CD1c-positive myeloid dendritic cell (primary cell): ENCODE measurements around the gene RNF113B.

ENCODE experiments used
- DNase-seq: peaks from one replicate; pipeline ENCODE4 v3.0.0-alpha.2; 2016; ENCODE audit errors: extremely low spot score

Gene RNF113B

DNA sequence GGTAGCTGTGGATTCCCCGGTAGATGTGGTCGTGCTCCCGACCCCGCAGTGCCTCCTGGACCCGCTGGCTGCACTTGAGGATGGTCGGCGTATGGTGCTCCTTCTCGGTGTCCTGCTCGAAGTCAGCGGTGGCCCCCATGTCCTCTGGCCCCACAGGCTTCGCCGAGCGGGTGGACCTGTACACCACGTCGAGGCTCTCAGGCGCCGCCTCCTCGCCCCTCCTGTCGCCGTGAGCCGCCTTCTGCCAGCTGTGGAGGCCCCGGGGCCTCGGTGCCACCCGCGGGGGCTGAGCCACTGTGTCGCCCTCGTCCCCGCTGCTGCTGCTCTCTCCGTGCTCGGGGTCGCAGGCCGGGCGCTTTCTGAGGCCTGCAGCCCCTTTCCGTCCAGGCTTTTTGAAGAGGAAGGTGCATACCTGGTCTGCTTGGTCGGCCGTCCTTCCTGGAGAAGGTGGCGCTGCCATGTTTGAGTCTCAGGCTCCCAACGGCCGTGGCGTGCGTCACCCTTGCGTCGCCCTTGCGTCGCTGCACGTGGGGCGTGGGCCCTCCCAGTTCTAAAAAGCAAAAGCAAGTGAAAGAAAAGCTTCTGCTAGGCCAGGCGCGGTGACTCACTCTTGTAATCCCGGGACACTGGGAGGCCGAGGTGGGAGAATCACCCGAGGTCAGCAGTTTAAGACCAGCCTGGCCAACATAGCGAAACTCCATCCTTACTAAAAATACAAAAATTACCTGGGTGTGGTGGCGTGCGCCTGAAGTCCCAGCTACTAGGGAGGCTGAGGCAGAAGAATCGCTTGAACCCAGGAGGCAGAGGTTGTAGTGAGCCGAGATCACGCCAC lies at the start of gene RNF113B:
Gene RNF113B, minus strand, starts transcription at position 493 of the 832 bp plus-strand sequence. Its CDS starts 33 bp downstream, at position 460.
- no peak for DNase-seq

DNA sequence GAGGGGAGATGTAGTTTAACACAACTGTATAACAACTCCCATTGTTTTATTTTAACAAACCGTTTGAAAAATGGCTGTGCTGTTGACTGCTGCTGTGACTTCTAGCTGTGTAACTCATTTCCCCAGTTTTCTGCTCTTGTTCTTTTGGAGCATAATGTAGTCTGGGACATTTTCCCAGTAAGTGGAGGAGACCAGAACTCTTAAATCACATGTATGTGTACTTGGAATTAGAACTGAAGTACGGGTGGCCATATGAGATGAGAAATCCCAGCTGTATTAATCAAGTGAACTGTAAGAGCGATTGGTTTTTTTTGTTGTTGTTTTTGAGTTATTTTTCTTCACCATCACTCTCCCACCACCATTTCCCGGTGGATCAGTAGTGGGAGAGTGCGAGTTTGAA lies 49.4 kb upstream of the RNF113B start:
- no peak for DNase-seq

GRCh38 chr13:98225036-98225940 lies 48.2 kb upstream of the RNF113B start:
- DNase-seq: no peak

DNA sequence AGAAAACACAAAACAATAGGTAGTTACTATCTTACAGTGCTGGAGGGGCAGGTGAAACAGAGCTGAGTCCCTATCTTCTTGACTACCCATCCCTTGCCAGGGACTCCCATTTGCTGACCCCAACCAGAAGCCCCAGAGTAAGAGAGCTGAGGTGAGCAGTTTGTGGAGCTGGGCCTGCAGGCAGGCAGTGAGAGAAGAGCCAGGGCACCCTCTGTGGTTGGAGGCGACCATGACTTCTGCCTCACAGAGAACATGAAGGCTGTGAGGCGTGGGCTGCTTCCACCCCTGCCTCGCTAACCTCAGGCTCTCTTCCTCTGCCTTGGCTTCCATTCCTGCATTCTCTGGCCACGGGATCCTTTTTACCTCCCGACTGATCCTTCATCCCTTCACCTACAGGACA lies 47.5 kb upstream of the RNF113B start:
- DNase-seq: no peak

DNA sequence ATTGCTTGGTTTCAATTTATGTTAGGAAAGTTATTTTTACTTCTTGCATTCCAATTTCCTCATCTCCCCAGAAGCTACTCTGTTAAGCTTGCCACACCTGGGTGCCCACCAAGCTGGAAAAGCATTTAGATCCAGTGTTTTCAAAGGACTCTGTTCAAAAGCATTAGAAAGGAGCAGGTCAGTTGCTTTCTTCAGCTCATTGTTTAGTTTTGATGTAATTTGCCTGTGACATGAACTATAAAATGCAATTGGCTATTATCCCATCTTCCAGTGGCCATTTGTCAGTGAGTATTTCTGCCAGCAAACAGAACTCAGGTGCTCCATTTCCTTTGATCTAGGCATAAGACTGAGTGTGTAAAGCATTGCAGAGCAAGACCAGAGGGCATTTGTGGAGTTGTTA lies 46.7 kb upstream of the RNF113B start:
- DNase-seq: no peak

- no peak for DNase-seq
These were observed 45.7 kb upstream of the RNF113B start for GRCh38 chr13:98222816-98223215.

GRCh38 chr13:98222081-98222554 lies 45.0 kb upstream of the RNF113B start:
- no peak for DNase-seq

GRCh38 chr13:98221234-98221633 lies 44.2 kb upstream of the RNF113B start:
- no peak for DNase-seq

- DNase-seq: no peak
These were observed 43.3 kb upstream of the RNF113B start for GRCh38 chr13:98220271-98220791.

GRCh38 chr13:98219685-98220084 lies 42.6 kb upstream of the RNF113B start:
- no peak for DNase-seq

- no peak for DNase-seq
These were observed 40.5 kb upstream of the RNF113B start for GRCh38 chr13:98217597-98217996.

- no peak for DNase-seq
These were observed 39.7 kb upstream of the RNF113B start for GRCh38 chr13:98216711-98217285.

DNA sequence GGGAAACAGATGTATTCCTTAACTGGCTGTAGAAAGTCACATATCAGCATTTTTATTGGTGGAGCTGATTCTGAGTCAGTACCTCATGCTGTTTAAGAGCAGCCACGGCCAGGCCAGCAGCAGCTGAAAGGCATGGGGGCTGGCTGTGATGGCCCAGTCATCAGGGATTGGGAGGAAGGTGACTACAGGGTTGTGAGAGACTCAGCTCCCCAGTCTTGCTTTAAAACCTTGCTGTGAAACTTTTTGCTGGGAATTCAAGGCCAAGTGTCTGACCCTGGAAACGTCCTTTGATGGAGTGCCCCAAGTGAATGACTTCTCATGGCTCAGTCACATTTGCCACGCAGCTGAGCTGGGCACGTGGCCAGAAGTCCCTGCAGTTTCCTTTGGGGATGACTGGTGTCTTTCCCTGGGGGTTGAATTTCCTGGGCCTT lies 39.1 kb upstream of the RNF113B start:
- no peak for DNase-seq

DNA sequence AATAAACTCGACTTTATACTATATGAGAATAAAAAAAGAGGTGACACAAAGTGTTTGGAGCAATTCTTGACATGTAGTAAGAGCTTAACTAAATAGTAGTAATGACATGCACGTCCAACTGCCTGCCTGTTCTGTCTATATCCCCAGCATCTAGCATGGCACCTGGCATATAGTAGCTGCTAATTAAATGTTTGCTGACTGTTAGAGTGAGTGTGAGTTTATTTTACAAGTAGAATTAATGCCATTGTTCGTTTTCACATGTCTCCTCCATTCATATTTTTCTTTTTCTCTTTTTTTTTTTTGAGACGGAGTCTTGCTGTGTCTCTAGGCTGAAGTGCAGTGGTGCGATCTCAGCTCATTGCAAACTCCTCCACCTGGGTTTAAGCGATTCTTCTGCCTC lies 38.4 kb upstream of the RNF113B start:
- no peak for DNase-seq

DNA sequence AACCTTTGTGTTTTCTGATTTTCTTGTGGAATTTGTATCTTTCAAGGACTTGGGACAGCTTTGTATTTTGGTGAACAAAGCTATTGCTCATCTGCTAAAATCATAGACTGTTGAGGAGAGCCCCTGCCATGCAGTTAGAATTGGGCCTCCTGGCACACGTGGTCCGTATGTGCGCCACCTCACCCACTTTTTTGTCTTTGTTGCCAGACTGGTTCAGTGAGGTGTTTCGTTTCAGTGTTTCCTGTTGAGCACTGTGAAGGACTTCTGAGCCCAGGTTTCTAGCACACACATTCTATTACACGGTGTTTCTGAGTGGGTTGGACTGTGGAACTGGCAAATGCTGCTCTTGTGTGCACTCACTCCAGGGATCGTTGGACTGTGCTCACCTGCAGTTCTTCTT lies 37.6 kb upstream of the RNF113B start:
- no peak for DNase-seq

DNA sequence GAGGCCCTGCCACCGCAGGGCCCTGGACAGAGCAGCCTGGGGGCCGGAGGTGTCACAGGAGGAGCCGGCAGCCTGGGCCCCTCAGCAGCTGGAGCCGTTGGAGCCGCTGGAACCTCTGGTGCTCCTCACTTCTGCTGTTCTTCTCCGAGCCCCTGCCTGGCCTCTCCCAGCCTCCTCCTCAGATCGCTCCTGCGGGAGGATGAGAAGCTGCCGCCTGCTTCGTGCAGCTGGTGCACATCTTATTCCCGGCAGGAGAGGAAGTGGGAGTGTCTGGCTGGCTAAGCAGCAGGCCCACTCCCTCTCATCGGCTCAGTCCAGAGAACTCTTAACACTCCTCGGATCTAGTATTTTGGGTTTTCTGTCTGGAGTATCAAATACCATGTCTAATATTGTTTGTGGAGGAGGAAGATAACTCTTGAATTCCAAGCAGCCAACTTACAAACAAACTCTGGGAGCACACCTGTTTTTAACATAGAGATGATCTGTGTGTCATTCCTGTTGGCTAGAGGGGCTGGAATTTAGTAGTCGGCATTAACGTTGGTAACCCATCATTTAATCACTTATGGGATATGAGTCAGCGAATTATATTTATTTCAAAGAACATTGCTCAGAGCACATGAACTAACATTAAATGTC lies 37.1 kb upstream of the RNF113B start:
- no peak for DNase-seq

GRCh38 chr13:98213354-98213753 lies 36.3 kb upstream of the RNF113B start:
- DNase-seq: no peak

- no peak for DNase-seq
These were observed 35.7 kb upstream of the RNF113B start for GRCh38 chr13:98212763-98213162.

DNA sequence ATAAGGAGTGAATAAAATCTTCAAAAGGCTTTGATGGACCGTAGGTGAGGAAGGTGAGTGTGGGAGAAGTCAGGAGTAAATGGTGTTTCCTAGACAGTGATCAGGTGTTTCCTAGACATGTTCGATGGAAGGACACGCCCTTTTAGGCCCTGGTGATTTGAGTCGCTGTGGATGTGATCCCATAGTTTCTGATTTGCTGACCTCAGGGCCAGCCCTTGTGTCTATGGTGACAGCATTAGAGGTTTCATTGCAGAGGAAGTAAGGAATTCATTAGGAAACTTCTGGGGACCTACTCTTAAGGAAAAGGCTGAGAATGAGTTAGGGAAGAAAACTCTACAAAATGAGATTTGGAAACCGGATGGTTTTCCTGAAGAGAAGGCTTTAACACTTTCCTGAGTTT lies 31.5 kb upstream of the RNF113B start:
- no peak for DNase-seq

DNA sequence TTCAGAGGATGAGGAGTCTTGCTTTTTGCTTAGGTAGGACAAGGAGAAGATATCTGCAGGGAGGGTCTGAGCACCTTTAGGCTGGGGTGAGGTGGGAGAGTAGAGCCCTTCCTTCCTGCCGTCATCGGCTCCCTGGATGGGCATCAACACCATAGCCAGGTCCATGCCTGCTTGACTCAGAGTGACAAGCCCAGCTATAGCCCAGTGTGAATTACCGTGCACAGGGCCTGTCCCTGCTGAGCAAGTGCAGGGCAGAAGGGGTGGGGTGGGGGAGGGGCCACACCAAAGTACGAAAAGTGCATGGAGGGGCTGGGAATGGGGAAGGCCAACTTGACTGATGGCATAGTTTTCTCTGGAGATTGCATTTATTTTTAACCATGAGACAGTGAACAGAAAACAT lies 30.3 kb upstream of the RNF113B start:
- DNase-seq: no peak

DNA sequence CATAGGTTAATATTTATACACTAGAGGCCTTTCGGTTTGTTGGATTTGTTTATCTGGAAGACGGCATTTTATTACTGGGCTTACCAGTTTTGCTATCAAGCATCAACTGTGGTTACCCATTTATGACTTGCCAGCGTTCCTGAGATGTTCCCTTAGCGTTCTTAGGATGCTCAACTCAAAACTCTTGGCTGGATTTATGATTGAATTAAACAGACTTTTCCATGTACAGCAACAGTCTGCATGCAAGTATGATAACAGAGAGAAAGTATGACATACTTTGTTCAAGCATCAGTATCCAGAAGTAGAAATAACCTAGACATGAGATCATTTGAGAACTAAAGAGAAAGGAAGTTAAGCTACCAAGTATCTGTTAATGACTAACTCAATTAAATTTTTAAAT lies 29.9 kb upstream of the RNF113B start:
- no peak for DNase-seq

DNA sequence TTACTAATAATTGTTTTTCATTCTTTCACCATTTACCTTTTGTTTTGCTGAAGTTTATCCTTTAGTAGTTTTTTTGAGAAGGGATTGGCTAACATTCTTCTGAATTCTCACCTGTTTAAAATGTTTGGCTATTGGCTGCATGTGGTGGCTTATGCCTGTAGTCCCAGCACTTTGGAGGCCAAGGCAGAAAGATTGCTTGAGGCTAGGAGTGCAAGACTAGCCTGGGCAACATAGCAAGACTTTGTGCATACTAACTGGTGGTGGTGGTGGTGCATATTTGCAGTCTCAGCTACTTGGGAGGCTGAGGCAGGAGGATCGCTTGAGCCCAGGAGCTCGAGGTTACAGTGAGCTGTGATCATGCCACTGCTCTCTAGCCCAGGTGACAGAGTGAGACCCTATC lies 27.5 kb upstream of the RNF113B start:
- DNase-seq: no peak
